Thyroid gland (tissue), 4 donors: ENCODE measurements around the gene RETREG1.

Experiments
- CTCF ChIP-seq, 6 experiments: fragments of 200-600 bp in 3 of 6; fragments of 450-650 bp in 3 of 6; sonication (generic) in 3 of 6; IDR thresholded peaks; one replicate each; pipeline ENCODE4 v1.5.1; 2016 to 2019; ENCODE audit warnings: antibody characterized with exemption in 6 of 6, mild to moderate bottlenecking in 2 of 6, inconsistent platforms in 1 of 6, moderate library complexity in 1 of 6
- POLR2A ChIP-seq, 2 donors: fragments of 450-650 bp; IDR thresholded peaks; one replicate each; pipeline ENCODE4 v1.6.1; 2017; ENCODE audit warnings: antibody characterized with exemption in 2 of 2, mild to moderate bottlenecking in 2 of 2, moderate library complexity in 1 of 2

GRCh38 chr5:16600946-16601345 is 15.9 kb downstream of the RETREG1 start:
- TF ChIP-seq CTCF (IDR thresholded peaks at IDR 0.05) (no peak), POLR2A (IDR thresholded peaks at IDR 0.05) (no peak)
